ENCODE measurements around the gene FUT8.

DNA sequence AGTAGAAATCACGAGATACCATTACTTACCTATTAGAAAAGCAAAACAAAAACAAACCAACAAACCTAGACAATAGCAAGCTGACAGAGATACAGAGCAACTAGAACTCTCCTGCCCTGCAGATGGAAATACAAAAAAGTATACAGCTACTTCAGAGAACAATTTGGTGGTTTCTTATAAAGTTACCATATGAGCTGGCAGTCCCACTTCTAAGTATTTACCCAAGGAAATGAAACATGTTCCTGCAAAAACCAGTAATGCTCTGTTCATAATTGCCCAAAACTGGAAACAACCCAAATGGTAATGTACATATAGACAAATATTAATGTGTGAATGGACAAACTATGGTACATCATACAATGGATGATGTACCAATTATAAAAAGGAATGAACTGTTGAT lies 31.7 kb downstream of the FUT8 start:
- TF ChIP-seq, protein P1, sequence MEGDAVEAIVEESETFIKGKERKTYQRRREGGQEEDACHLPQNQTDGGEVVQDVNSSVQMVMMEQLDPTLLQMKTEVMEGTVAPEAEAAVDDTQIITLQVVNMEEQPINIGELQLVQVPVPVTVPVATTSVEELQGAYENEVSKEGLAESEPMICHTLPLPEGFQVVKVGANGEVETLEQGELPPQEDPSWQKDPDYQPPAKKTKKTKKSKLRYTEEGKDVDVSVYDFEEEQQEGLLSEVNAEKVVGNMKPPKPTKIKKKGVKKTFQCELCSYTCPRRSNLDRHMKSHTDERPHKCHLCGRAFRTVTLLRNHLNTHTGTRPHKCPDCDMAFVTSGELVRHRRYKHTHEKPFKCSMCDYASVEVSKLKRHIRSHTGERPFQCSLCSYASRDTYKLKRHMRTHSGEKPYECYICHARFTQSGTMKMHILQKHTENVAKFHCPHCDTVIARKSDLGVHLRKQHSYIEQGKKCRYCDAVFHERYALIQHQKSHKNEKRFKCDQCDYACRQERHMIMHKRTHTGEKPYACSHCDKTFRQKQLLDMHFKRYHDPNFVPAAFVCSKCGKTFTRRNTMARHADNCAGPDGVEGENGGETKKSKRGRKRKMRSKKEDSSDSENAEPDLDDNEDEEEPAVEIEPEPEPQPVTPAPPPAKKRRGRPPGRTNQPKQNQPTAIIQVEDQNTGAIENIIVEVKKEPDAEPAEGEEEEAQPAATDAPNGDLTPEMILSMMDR (IDR thresholded peaks at IDR 0.05 in 4 of 5, conservative IDR thresholded peaks at IDR 0.05 in 1 of 5), result no peak
- TF ChIP-seq POLR2A (IDR thresholded peaks at IDR 0.05), result no peak

Data from gastrocnemius medialis (tissue), 4 donors.